Activated T-helper 1 cell treated with Interleukin-2 at 50 U/mL for 16 hours (primary cell): ENCODE results near the gene WDR4.
"Not testable (repeated sequence)": the region's sequence is repeated elsewhere in the genome, so short reads cannot be mapped to it uniquely, and the experiment has no call there.

Experiments
- DNase-seq: peaks from one replicate; pipeline ENCODE4 v3.0.0-alpha.2; 2020; ENCODE audit warnings: low read depth

The WDR4 gene

DNA sequence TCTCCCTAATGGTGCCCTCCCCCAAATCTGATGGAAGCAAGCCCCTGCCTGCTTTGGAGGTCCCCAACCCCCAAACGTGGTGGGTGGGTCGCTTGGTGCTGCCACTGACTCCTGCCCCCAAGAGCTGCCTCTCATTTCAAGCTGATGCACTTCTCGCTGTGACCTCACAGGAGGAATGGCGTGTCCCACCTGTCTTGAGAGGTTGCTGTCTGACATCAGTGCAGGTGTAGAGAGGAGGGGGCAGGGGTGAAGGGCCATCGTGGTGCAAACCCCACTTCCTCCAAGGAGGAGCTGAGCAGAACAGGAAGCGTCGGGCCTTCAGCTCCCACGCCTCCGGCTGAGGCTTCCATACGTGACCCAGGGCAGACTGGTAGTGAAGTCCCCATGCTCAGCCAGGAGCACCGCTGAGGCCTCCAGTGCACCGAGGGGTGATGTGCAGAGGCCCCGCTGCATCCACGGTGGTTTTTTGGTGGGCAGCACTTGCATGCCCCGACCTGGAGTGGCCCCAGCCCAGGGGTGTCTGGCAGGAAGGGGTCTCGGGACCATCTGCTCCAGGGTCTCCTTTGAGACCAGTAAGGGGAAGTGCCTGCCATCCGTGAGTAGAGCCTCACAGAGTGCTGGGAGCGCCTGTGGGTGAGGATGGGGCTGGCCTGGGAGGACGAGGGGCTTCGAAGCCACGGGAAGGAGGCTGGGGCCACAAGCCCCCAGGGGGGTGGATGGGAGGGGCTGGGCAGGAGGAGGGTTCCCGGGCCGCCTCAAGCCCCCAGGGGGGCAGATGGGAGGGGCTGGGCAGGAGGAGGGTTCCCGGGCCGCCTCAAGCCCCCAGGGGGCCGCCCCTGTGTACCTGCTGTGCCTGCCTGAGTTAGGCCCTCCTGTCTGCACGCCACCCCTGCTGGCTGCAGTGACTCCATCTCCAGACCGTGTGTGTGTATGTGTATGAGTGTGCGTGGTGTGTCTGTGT lies 39.8 kb downstream of the WDR4 start:
- no peak for DNase-seq

DNA sequence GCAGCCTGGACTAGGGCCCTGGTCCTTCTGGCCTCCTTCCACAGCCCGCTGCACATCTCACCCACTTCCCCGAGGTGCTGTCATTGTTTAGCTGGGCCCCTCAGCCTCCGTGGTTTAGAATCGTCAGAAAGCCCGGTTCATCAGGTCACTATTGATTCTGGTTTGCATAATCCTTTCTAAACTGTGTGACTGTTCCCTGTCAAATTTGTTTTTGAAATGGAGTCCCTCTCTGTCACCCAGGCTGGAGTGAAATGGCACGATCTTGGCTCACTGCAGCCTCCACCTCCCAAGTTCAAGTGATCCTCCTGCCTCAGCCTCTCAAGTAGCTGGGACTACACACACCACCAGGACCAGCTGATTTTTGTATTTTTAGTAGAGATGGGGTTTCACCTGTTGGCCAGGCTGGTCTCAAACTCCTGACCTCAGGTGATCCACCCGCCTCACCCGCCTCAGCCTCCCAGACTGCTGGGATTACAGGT lies 41.1 kb downstream of the WDR4 start:
- not testable (repeated sequence) for DNase-seq

DNA sequence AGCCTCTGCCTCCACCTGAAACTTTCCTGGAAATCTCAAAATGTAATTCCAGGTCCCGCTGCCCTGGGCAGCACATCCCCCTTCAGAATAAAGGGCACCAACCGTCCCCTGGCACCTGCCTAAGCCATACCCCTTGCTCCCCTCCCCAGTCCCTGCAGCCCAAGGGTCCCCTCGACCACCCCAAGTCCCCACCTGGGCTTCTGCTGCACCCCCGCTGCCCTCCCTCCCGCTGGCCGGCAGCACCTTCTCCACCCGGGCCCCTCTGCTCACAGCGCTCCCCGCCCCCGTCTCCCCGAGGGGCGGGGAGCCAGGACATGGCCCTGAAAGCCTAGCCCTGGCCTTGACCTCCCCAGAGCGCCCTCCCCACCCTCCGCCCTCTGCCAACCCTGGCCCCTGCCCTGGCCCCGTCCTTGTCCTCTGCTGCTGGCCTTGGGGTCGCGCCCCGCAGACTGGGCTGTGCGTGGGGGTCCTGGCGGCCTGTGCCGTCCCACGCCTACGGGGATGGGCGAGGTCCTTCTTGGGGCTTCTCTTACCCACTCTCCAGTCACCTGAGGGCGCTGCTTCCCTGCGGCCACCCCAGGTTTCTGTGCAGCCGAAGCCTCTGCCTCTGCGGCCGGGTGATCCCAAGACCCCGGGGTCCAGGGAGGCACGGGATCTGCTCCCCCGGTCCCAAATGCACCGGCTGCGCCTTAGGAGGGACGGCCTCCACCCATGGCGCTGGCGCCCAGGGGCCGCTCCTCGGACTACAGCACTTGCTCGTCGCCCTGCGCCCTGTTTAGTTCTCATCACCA lies 41.7 kb downstream of the WDR4 start:
- DNase-seq: no peak

DNA sequence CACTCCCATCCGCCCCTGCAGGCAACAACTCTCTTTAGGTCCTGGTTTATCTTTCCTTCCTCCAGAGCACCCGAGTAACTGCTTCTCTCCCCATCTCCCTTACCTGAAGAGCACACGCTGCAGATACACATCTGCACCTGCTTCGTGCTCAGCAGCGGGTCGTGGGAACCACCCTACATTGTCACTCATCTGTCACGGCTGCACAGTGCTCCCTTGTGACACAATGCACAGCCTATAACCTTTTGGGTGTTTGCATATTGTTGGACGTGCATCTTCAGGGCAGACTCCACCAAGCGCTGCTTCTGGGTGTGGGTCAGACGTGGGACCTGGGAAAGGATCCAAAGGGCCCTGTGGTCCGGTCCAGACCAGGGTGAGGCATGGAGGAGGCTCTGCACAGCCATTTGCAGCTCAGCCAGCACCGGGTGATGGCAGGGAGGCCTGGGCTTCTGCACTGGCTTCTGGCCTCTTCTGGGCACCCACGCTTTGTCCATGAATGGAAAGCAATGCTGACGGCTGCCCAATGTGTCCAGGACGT lies 42.5 kb downstream of the WDR4 start:
- no peak for DNase-seq

DNA sequence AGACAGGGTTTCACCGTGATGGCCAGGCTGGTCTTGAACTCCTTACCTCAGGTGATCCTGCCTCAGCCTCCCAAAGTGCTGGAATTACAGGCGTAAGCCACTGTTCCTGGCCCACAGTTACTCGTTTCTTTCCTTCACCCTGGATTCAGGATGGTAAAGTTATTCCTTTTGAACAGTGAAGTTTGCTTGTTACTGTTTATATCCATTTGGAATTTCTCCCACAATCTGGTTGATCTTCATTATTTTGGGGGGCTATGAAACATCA lies 43.0 kb downstream of the WDR4 start:
- no peak for DNase-seq

DNA sequence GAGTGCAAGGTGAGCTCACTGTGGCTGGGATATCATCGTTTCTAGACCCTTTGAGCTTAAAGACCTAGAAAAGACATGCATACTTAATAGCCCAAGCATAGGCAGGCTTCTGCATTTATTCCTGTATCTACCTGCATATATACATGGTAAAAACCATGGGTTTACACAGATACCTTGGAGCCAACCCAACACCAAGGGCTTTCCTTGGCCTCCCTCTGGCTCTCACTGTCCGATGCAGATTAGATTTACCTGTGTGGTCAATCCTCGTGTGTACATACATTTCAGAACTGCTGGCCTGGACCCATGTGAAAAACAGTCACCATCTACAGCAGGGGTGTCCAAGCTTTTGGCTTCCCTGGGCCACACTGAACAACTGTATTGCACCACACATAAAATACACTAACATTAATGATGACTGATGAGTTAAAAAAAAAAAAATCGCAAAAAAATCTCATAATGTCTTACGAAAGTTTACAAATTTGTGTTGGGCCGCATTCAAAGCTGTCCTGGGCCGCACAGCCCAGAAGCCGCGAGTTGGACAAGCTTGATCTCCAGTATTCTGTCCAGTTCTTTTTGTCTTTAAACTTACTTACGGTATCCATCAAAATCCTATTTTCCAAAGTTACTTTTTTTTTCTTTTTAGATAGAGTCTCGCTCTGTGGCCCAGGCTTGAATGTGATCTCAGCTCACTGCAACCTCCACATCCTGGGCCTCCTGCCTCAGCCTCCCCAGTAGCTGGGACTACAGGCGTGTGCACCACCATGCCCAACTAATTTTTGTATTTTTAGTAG lies 43.5 kb downstream of the WDR4 start:
- no peak for DNase-seq

DNA sequence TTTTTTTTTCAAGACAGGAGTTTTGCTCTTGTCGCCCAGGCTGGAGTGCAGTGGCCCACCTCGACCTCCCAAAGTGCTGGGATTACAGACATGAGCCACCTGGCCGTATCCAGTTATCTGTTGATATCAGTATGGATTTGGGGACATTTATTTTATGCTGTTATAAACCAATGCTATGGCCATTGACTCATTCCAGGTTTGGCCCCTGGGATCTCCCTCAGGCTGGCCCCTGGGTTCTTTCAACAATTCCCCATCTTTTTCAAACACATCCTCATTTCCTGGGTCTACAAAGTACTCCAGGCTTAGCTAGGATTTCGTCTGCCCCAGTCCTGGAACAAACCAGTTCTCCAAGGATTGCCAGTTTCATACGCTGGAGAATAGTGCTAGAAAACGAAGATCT lies 44.1 kb downstream of the WDR4 start:
- no peak for DNase-seq

DNA sequence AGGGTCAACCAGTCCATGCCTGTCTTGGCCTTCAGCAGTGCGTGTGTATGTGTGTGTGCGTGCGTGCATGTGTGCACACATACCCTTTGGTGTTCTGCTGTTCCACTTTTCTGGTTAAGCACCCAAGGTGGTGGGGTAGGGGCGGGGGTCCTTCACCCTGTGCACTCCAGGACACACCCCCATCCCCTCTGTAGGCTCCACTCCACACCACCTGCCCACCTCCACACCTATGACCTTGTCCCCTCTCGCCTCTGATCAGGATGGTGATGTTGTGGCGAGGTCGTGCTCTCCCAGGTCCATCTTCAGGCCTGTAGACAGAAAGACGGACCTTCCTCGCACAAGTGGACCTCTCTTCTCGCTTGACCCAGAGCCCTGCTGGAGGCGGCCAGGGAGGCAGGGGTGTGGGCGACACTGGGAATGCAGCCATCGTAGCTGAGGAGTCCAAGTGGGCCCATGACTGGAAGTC lies 44.6 kb downstream of the WDR4 start:
- no peak for DNase-seq

DNA sequence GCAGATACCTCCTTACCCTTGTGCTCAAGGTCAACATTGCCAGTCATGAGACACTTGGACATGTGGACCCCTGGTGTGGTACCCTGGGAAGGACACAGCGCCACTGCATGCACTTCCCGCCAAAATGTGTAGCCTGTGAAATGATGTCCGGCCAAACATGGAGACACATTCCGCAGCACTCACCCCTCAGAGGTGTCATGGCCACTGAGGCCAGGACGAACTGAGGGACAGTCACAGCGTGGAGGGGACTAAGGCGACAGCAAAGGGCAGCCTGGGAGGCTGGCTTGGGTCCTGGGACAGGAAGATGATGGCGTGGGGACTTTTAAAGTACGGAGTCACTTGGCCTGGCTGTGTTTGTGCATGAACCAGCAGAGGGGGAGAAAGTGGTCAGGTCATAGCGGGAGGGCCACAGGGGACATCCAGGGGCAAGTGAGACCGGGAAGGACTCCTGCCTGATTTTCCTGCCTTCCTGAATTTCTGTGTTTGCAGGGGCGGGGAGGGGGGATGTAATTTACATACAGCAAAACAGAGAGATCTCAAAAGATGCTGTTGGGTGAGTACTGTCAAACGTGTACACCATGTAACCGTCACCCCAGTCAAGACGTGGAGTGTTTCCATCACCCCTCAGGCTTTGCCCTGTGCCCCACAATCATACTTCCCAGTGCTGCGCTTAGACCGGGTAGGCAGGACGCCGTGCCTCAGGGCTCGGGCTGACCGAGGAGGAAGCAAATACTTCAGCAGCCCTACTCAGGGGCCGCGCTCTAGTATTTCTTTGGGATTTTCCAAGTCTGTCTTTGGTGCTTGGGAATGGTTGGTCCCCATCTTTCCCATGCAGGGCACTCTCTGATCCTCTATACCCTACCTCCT lies 45.2 kb downstream of the WDR4 start:
- DNase-seq: no peak

DNA sequence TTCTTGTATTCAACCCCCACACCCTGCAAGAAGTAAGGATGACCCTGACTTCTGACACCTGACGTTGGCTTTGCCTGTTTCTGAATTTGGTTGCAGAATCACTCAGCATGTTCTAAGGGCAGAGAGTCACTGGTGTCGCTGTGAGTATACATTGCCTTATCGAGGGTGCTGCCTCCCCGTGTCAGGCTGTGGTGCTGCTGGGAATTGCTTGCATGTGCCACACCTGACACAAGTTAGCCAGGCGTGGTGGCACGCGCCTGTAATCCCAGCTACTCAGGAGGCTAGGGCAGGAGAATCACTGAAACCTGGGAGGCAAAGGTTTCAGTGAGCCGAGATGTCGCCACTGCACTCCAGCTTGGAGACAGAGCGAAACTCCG lies 45.9 kb downstream of the WDR4 start:
- peak; percentile 15 for DNase-seq

DNA sequence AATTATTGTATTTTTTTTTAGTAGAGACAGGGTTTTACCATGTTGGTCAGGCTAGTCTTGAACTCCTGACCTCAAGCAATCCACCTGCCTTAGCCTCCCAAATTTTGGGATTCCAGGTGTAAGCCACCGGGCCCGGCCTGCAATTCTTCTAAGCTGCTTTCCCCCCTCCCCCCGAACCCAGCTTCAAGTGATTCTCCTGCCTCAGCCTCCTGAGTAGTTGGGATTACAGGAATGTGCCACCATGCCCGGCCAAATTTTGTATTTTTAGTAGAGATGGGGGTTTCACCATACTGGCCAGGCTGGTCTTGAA lies 47.1 kb downstream of the WDR4 start:
- DNase-seq: not testable (repeated sequence)

DNA sequence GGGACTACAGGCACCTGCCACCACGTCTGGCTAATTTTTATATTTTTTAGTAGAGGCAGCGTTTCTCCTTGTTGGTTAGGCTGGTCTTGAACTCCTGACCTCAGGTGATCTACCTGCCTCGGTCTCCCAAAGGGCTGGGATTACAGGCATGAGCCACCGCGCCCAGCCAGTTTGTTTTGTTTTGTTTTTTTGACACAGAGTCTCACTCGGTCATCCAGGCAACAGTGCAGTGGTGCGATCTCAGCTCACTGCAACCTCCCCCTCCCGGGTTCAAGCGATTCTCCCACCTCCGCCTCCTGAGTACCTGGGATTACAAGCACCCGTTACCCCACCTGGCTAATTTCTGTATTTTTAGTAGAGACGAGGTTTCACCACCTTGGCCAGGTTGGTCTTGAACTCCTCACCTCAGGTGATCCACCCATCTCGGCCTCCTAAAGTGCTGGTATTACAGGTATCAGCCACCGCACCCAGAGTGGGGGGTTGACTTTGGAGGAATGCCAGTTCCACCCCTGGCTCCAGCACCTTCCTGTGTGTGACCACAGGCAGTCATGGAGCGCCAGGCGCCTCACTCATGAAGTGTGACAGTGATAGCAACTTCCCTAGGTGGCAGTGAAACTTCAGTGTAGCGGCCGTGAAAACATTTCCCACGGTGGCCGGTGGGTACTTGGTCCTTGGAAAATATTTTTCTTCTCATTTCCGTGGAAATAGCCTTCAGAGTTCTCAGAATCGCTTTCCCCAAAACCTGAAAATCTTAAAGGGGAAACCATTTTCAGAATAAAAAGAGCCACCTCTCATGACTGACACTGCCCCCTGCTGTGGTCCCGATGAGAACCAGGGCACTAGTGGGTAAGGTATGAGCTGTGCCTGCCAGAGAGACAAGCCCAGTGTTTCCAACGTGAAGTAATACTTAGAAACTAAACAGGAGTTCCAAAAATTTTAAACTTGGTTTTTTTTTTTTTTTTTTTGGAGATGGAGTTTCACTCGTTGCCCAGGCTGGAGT lies 48.6 kb downstream of the WDR4 start:
- no peak for DNase-seq

DNA sequence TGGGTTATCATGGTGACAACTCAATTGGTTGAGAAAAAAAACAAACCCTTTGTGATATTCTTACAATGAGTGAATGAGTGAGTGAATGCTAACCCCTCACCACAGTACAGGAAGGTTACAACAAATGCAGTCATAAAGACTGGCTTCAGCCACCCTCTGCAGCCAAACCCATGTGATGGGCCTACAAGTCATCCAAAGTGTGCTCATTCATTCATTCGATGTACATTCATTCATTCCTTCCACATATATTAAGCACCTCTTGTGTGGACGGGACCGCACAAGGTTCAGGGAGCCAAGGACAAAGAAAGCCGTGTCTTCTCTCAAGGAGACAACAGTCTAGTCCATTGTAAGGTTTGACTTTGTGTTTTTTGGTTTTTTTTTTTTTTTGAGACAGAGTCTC lies 49.4 kb downstream of the WDR4 start:
- no peak for DNase-seq

DNA sequence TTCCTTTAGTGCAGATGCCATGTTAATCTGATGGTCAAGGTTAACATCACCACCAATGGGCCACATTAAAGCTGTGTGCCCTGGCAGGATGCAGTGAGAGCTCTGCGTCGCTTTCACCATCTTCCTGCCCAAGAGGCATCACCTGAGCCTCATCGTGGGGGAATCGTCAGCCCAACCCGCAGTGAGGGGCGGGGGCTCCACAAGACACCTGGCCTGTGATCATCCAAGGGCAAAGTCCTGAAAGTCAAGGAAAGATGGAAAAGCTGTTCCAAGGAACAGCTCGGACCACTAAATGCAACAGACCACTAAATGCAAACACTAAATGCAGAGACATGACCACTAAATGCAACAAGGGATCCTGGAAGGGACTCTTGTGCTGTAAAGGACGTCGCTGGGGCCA lies 49.9 kb downstream of the WDR4 start:
- DNase-seq: no peak

DNA sequence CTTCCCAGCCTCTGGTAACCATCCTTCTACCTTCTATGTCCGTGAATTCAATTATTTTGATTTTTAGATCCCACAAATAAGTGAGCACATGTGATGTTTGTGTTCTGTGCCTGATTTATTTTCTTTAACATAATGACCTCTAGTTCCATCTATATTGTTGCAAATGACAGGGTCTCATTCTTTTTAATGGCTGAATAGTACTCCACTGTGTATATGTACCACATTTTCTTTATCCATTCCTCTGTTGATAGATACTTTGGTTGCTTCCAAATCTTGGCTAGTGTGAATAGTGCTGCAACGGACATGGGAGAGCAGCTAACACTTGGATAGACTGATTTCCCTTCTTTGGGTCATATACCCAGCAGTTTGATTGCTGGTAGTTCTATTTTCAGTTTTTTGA lies 51.8 kb downstream of the WDR4 start:
- DNase-seq: no peak

DNA sequence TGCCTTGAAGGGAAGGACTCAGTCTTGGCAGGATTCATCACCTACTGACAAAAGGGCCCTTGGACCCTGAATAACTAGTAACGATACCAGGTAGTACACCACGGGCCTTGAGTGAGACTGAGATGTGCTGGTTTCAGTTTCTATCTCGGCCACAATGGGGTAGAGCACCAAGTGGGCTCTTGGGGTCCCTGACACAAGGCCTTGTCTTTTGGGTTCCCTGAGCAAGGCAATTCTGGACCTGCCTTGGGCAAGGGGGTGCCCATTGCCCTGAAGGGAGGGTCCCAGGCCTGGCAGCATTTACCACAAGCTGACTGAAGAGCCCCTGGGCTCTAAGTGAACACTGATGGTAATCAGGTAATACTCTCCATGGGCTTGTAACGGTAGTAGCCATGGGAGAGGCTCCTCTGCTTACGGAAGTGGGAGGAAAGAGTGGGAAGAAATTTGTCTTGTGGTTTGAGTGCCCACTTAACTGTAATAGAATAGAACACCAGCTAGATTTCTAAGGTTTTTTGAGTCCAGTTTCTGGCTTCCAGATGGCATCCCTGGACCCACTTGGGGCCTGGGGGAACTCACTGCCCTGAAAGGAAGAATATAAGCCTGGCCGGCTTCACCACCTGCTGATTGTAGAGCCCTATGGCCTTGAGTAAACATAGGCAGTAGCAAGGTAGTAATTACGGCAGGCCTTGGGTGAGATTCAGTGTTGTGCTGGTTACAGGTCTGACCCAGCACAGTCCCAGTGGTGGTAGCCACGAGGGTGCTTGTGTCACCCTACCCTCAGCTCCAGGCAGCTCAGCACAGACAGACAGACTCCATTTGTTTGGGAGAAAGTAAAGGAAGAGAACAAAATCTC lies 58.5 kb downstream of the WDR4 start:
- DNase-seq: no peak

DNA sequence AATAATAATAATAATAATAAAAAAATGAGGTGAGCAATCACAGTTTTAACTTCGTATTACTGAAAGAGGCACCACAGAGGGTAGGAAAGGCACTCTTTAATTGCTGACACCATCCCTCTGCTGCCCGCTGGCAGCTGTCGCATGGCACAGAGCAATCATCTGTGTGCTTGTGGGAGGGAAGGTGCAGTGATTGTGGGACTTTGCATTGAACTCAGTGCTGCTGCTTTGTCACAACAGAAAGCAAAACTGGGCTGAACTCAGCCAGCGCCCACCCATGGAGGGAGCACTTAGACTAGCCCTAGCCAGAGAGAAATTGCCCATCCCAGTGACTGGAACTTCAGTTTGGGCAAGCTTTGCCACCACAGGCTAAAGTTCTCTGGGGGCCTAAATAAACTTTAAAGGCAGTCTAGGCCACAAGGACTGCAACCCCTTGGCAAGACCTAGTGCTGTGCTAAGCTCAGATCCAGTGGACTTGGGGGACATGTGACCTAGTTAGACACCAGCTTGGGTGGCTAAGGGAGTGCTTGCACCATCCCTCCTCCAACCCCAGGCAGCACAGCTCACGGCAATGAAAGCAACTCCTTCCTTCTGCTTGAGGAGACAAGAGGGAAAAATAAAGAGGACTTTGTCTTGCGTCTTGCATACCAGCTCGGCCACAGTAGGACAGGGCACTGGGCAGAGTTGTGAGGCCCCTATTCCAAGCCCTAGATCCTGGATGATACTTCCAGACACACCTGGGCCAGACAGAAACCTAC lies 59.3 kb downstream of the WDR4 start:
- DNase-seq: no peak

DNA sequence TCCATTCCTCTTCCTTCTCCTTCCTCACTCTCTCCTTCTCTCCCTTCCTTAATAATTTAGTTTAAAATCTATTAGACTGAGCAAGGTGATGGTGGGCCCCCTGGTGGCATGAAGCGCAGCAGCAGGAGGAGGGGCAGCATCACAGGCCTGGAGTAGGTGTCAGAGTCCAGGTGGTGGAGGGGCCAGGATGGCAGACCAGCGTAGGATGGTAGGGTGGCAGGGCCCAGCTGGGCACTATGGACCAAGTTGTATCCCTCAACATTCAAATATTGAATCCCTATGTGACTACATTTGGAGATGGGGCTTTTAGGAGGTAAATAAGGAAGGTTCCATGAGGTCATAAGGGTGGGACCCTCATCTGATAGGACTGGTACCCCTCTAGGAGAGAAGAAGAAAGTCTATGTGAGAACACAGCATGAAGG lies 61.0 kb downstream of the WDR4 start:
- DNase-seq: peak; percentile 49
